Neural cell (in vitro differentiated cells): ENCODE results near the gene AKR1E2. TPM values are rescaled to one million over a fixed set of nuclear protein-coding genes. Genes with fewer than 3 reads are reported as not detected.

Source experiments
- H2AFZ ChIP-seq: fragments of 200-600, 300-800 bp; sonication (generic), shearing (Covaris generic); 2 replicates; pipeline ENCODE4 v1.6.0; 2014; ENCODE audit warnings: low read depth, mild to moderate bottlenecking, antibody characterized with exemption, low read length, moderate library complexity
- H3F3A ChIP-seq: fragments of 200-600 bp; shearing (Covaris generic); 2 replicates; pipeline ENCODE4 v1.6.1; 2016; ENCODE audit warnings: mild to moderate bottlenecking, moderate library complexity, mixed read lengths, antibody characterized with exemption, low read length; ENCODE audit not compliant: insufficient read depth, poor library complexity, severe bottlenecking
- H3K27ac ChIP-seq: fragments of 200-600, 300-800 bp; sonication (generic), shearing (Covaris generic); 2 replicates; pipeline ENCODE4 v1.5.1; 2014; ENCODE audit warnings: mild to moderate bottlenecking, low read length, moderate library complexity
- H3K27me3 ChIP-seq: fragments of 300-800, 200-600 bp; sonication (generic), shearing (Covaris generic); 2 replicates; pipeline ENCODE4 v1.6.0; 2014; ENCODE audit warnings: mild to moderate bottlenecking, low read depth, low read length, moderate library complexity; ENCODE audit not compliant: insufficient read depth
- H3K36me3 ChIP-seq: fragments of 300-800, 200-600 bp; sonication (generic), shearing (Covaris generic); 2 replicates; pipeline ENCODE4 v1.5.1; 2014; ENCODE audit warnings: mild to moderate bottlenecking, antibody characterized with exemption, low read length, moderate library complexity; ENCODE audit not compliant: insufficient read depth
- H3K4me2 ChIP-seq: fragments of 300-800, 200-600 bp; sonication (generic), shearing (Covaris generic); 2 replicates; pipeline ENCODE4 v1.6.0; 2014; ENCODE audit warnings: mild to moderate bottlenecking, low read length
- H3K4me3 ChIP-seq: fragments of 300-800, 200-600 bp; sonication (generic), shearing (Covaris generic); 2 replicates; pipeline ENCODE4 v1.5.1; 2014; ENCODE audit warnings: mild to moderate bottlenecking, low read length, moderate library complexity
- H3K79me2 ChIP-seq: fragments of 200-600 bp; shearing (Covaris generic); replicated peaks from 2 replicates; pipeline ENCODE4 v1.6.0; 2014; ENCODE audit warnings: mild to moderate bottlenecking, low read length, moderate library complexity; ENCODE audit not compliant: insufficient read depth
- H3K9ac ChIP-seq: fragments of 300-800, 200-600 bp; sonication (generic), shearing (Covaris generic); 2 replicates; pipeline ENCODE4 v1.6.1; 2016; ENCODE audit warnings: mild to moderate bottlenecking, low read length, mixed read lengths
- H3K9me2 ChIP-seq: fragments of 200-600 bp; shearing (Covaris generic); 2 replicates; pipeline ENCODE4 v1.6.1; 2016; ENCODE audit warnings: mild to moderate bottlenecking, low read length, mixed read lengths; ENCODE audit not compliant: insufficient read depth
- H3K9me3 ChIP-seq: fragments of 200-600, 300-800 bp; sonication (generic), shearing (Covaris generic); 2 replicates; pipeline ENCODE4 v1.6.1; 2016; ENCODE audit warnings: mild to moderate bottlenecking, mixed run types, low read length, moderate library complexity, mixed read lengths
- H4K20me1 ChIP-seq: fragments of 200-600 bp; shearing (Covaris generic); 2 replicates; pipeline ENCODE4 v1.6.1; 2016; ENCODE audit warnings: mild to moderate bottlenecking, mixed run types; ENCODE audit not compliant: insufficient read depth
- EP300 ChIP-seq: fragments of 450-650 bp; conservative IDR thresholded peaks from 2 replicates; pipeline ENCODE4 v1.6.1; 2014; ENCODE audit warnings: antibody characterized with exemption, mild to moderate bottlenecking, moderate library complexity; ENCODE audit not compliant: poor library complexity, severe bottlenecking
- EZH2 ChIP-seq: fragments of 200-600, 300-800 bp; shearing (Covaris generic), sonication (generic); IDR thresholded peaks from 2 replicates; pipeline ENCODE4 v1.6.1; 2014; ENCODE audit warnings: antibody characterized with exemption, low read length, borderline replicate concordance, mild to moderate bottlenecking; ENCODE audit not compliant: insufficient read depth, poor library complexity, severe bottlenecking
- MXI1 ChIP-seq: fragments of 450-650 bp; conservative IDR thresholded peaks from 2 replicates; pipeline ENCODE4 v1.6.1; 2014; ENCODE audit warnings: antibody characterized with exemption, mild to moderate bottlenecking; ENCODE audit not compliant: poor library complexity, severe bottlenecking
- POLR2AphosphoS5 ChIP-seq: IDR thresholded peaks from 2 replicates; pipeline ENCODE4 v1.6.1; 2012
- RAD21 ChIP-seq: fragments of 450-650 bp; conservative IDR thresholded peaks from 2 replicates; pipeline ENCODE4 v1.6.1; 2014; ENCODE audit warnings: antibody characterized with exemption, mild to moderate bottlenecking, moderate library complexity
- SMC3 ChIP-seq: fragments of 450-650 bp; conservative IDR thresholded peaks from 2 replicates; pipeline ENCODE4 v1.6.1; 2014; ENCODE audit warnings: antibody characterized with exemption, mild to moderate bottlenecking, moderate library complexity; ENCODE audit not compliant: poor library complexity
- TAF1 ChIP-seq: IDR thresholded peaks from 2 replicates; pipeline ENCODE4 v1.6.1; 2012; ENCODE audit warnings: low read depth
- polyA plus RNA-seq: library from polyadenylated mRNA; depleted of rRNA; stranded (reverse); fragments of >200 nt; gene quantifications from 2 replicates; pipeline ENCODE4 v1.2.3, GENCODE V29; 2014
- TF ChIP-seq, protein P1 (sequence below): fragments of 450-650 bp; IDR thresholded peaks from 2 replicates; pipeline ENCODE4 v1.5.1; 2014; ENCODE audit warnings: antibody characterized with exemption, mild to moderate bottlenecking, moderate library complexity; ENCODE audit not compliant: poor library complexity, severe bottlenecking
- TF ChIP-seq, protein P2 (sequence below): IDR thresholded peaks from 2 replicates; pipeline ENCODE4 v1.6.1; 2012; ENCODE audit warnings: borderline replicate concordance

AKR1E2 gene
- polyA plus RNA-seq, 1 donor from 2014 or later = not detected

DNA sequence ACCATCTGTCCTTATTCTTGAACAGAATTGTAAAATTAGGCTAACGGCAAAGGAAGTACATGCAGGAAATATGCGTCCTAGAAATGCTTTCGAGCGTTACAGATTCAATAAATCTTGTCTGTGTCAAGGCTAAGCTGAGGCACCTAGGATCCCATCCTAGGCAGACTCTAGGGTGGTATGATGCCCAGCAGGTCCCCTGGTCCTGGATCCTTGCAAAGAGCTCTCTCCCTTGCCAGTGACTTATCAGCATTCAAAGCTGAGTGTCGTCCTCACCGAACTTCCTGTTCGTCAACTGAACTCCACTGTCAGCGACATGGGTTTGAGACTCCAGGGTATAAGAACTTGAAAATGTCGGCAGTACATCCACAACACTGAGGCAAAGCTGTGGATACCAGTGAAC lies 61.5 kb downstream of the AKR1E2 start:
- no peaks in the 10 kb centered on the region for H4K20me1 ChIP-seq
- H3K9me2 ChIP-seq = no peaks in the 10 kb centered on the region
- no peaks in the 10 kb centered on the region for H3K79me2 ChIP-seq
- H3K9ac ChIP-seq = no peak overlapping the region
- no peaks in the 10 kb centered on the region for H3K36me3 ChIP-seq
- H3K9me3 ChIP-seq = no peaks in the 10 kb centered on the region
- no peak overlapping the region for H3K4me2 ChIP-seq
- no peak overlapping the region for H2AFZ ChIP-seq
- no peaks in the 10 kb centered on the region for H3K27me3 ChIP-seq
- H3K27ac ChIP-seq = no peak overlapping the region
- no peaks in the 10 kb centered on the region for H3F3A ChIP-seq
- H3K4me3 ChIP-seq = no peak overlapping the region
- TF ChIP-seq SMC3 (no peak), EZH2 (no peak), EP300 (no peak), RAD21 (no peak), POLR2AphosphoS5 (no peak), TAF1 (no peak), MXI1 (no peak)
- TF ChIP-seq, protein P1, sequence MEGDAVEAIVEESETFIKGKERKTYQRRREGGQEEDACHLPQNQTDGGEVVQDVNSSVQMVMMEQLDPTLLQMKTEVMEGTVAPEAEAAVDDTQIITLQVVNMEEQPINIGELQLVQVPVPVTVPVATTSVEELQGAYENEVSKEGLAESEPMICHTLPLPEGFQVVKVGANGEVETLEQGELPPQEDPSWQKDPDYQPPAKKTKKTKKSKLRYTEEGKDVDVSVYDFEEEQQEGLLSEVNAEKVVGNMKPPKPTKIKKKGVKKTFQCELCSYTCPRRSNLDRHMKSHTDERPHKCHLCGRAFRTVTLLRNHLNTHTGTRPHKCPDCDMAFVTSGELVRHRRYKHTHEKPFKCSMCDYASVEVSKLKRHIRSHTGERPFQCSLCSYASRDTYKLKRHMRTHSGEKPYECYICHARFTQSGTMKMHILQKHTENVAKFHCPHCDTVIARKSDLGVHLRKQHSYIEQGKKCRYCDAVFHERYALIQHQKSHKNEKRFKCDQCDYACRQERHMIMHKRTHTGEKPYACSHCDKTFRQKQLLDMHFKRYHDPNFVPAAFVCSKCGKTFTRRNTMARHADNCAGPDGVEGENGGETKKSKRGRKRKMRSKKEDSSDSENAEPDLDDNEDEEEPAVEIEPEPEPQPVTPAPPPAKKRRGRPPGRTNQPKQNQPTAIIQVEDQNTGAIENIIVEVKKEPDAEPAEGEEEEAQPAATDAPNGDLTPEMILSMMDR = no peak
- TF ChIP-seq, protein P2, sequence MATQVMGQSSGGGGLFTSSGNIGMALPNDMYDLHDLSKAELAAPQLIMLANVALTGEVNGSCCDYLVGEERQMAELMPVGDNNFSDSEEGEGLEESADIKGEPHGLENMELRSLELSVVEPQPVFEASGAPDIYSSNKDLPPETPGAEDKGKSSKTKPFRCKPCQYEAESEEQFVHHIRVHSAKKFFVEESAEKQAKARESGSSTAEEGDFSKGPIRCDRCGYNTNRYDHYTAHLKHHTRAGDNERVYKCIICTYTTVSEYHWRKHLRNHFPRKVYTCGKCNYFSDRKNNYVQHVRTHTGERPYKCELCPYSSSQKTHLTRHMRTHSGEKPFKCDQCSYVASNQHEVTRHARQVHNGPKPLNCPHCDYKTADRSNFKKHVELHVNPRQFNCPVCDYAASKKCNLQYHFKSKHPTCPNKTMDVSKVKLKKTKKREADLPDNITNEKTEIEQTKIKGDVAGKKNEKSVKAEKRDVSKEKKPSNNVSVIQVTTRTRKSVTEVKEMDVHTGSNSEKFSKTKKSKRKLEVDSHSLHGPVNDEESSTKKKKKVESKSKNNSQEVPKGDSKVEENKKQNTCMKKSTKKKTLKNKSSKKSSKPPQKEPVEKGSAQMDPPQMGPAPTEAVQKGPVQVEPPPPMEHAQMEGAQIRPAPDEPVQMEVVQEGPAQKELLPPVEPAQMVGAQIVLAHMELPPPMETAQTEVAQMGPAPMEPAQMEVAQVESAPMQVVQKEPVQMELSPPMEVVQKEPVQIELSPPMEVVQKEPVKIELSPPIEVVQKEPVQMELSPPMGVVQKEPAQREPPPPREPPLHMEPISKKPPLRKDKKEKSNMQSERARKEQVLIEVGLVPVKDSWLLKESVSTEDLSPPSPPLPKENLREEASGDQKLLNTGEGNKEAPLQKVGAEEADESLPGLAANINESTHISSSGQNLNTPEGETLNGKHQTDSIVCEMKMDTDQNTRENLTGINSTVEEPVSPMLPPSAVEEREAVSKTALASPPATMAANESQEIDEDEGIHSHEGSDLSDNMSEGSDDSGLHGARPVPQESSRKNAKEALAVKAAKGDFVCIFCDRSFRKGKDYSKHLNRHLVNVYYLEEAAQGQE = no peak

DNA sequence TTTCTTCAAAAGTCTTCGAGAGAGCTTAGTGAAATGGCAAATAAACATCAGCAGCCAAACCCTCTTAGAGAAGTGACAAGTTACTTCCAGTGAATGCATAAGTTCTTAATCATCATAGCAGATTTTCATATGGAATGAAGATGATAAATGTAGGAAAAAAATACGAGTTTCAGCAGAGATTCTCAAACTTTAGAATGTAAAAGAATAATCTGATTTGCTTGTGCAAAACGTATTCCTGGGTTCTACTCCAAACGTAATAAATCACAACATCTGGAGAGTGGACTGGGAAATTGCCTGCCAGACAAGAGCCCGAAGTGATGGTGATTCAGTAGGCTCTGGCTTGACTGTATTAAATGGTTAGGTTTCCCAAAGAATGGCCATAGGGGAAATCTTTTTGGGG lies 62.2 kb downstream of the AKR1E2 start:
- H3K9ac ChIP-seq = no peak overlapping the region
- H3K9me2 ChIP-seq = no peaks in the 10 kb centered on the region
- H3K27ac ChIP-seq = no peak overlapping the region
- TF ChIP-seq, protein P1 = no peak
- TF ChIP-seq SMC3 (no peak), MXI1 (no peak), POLR2AphosphoS5 (no peak), TAF1 (no peak), EP300 (no peak), RAD21 (no peak), EZH2 (no peak)
- TF ChIP-seq, protein P2 = no peak
- no peaks in the 10 kb centered on the region for H3K9me3 ChIP-seq
- H2AFZ ChIP-seq = no peak overlapping the region
- no peaks in the 10 kb centered on the region for H3K36me3 ChIP-seq
- no peak overlapping the region for H3K4me3 ChIP-seq
- H3K4me2 ChIP-seq = no peak overlapping the region
- H3K79me2 ChIP-seq = no peaks in the 10 kb centered on the region
- H4K20me1 ChIP-seq = no peaks in the 10 kb centered on the region
- H3F3A ChIP-seq = no peaks in the 10 kb centered on the region
- no peaks in the 10 kb centered on the region for H3K27me3 ChIP-seq
